OCI-LY3 (cell line): ENCODE data around the gene GORASP2.

ENCODE experiments used
- H2AFZ ChIP-seq: fragments of 200-600, 300-600 bp; shearing (Covaris generic); 2 replicates; pipeline ENCODE4 v1.6.0; 2014; ENCODE audit warnings: antibody characterized with exemption, low read depth, low read length
- H3K27ac ChIP-seq: fragments of 200-600, 300-600 bp; sonication (generic); 2 replicates; pipeline ENCODE4 v1.5.1; 2014; ENCODE audit warnings: mild to moderate bottlenecking, low read length, moderate library complexity, mixed read lengths
- H3K27me3 ChIP-seq: fragments of 200-600, 300-600 bp; sonication (generic); 2 replicates; pipeline ENCODE4 v1.6.1; 2014; ENCODE audit warnings: low read depth, low read length, mixed read lengths
- H3K36me3 ChIP-seq: fragments of 200-600, 300-600 bp; sonication (generic); replicated peaks from 2 replicates; pipeline ENCODE3; 2014; ENCODE audit warnings: low read depth, low read length, mixed read lengths
- H3K4me1 ChIP-seq: fragments of 300-600, 200-600 bp; sonication (generic); 2 replicates; pipeline ENCODE4 v1.6.1; 2014; ENCODE audit warnings: low read length, mixed read lengths
- H3K4me2 ChIP-seq: fragments of 200-600, 300-600 bp; sonication (generic); 2 replicates; pipeline ENCODE4 v1.6.1; 2014; ENCODE audit warnings: low read length, mixed read lengths
- H3K4me3 ChIP-seq: fragments of 300-600, 200-600 bp; sonication (generic); 2 replicates; pipeline ENCODE4 v1.5.1; 2014; ENCODE audit warnings: antibody characterized with exemption, mild to moderate bottlenecking, low read length, moderate library complexity
- H3K79me2 ChIP-seq: fragments of 300-600, 200-600 bp; shearing (Covaris generic); 2 replicates; pipeline ENCODE4 v1.6.1; 2014; ENCODE audit warnings: mild to moderate bottlenecking, low read length, mixed read lengths
- H3K9ac ChIP-seq: fragments of 300-600, 200-600 bp; shearing (Covaris generic); 2 replicates; pipeline ENCODE4 v1.6.0; 2014; ENCODE audit warnings: mild to moderate bottlenecking, low read length, moderate library complexity
- H3K9me3 ChIP-seq: fragments of 200-600, 300-600 bp; shearing (Covaris generic); 2 replicates; pipeline ENCODE4 v1.6.1; 2014; ENCODE audit warnings: low read length, mixed read lengths; ENCODE audit not compliant: insufficient read depth
- H4K20me1 ChIP-seq: fragments of 200-600, 300-600 bp; sonication (generic); 2 replicates; pipeline ENCODE4 v1.6.1; 2016; ENCODE audit warnings: low read length, mixed read lengths; ENCODE audit not compliant: insufficient read depth
- EZH2phosphoT487 ChIP-seq: fragments of 200-600 bp; shearing (Covaris generic); IDR thresholded peaks from 2 replicates; pipeline ENCODE4 v1.6.1; 2018; ENCODE audit warnings: antibody characterized with exemption, mixed run types, low read depth
- TF ChIP-seq, protein P1 (sequence below): fragments of 200-600, 300-600 bp; sonication (generic); IDR thresholded peaks from 2 replicates; pipeline ENCODE4 v1.5.1; 2014; ENCODE audit warnings: antibody characterized with exemption, low read length, low read depth

Gene GORASP2

DNA sequence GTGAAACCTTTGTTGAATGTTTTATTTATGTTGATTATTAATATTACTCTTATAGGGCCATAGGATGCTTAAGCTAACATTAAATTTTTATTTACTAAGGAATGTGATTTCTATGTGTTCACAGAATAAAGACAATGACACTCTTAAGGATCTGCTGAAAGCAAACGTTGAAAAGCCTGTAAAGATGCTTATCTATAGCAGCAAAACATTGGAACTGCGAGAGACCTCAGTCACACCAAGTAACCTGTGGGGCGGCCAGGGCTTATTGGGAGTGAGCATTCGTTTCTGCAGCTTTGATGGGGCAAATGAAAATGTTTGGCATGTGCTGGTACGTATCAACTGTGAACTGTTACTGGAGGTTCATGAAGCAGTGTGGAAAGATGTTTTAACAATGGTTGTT lies 20.4 kb downstream of the GORASP2 start:
- Histone ChIP-seq H3K4me1 (peaks cover 24% of the 10 kb centered on the region), H3K27ac (no peak overlapping the region), H2AFZ (no peak overlapping the region), H3K4me3 (no peak overlapping the region), H3K4me2 (no peak overlapping the region), H3K27me3 (no peaks in the 10 kb centered on the region), H3K36me3 (peaks cover 49% of the 10 kb centered on the region), H3K9me3 (no peaks in the 10 kb centered on the region), H3K79me2 (peaks cover 47% of the 10 kb centered on the region), H4K20me1 (peaks cover 52% of the 10 kb centered on the region), H3K9ac (no peak overlapping the region)
- TF ChIP-seq, protein P1, sequence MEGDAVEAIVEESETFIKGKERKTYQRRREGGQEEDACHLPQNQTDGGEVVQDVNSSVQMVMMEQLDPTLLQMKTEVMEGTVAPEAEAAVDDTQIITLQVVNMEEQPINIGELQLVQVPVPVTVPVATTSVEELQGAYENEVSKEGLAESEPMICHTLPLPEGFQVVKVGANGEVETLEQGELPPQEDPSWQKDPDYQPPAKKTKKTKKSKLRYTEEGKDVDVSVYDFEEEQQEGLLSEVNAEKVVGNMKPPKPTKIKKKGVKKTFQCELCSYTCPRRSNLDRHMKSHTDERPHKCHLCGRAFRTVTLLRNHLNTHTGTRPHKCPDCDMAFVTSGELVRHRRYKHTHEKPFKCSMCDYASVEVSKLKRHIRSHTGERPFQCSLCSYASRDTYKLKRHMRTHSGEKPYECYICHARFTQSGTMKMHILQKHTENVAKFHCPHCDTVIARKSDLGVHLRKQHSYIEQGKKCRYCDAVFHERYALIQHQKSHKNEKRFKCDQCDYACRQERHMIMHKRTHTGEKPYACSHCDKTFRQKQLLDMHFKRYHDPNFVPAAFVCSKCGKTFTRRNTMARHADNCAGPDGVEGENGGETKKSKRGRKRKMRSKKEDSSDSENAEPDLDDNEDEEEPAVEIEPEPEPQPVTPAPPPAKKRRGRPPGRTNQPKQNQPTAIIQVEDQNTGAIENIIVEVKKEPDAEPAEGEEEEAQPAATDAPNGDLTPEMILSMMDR: no peak
- TF ChIP-seq EZH2phosphoT487: no peak

DNA sequence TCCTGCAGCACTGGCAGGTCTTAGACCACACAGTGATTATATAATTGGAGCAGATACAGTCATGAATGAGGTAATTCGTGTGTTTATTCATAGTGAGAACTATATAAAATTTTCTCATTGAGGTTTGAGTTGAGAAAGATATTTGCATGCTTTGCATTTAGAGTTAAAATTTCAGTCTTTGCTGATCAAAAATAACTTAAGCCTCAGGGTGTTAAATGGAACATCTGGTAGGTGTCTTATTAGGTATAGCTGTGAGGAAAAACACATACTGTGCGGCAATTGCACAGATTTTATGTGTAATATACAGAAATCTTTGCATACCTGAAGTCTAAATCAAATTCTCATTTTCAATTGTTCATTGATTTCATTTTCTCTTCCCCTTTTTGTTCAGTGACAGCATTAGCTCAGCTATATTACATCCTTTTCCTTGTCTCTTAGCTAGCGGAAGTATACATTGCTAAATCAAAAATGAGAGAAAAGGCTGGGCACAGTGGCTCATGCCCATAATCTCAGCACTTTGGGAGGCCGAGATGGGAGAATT lies 21.2 kb downstream of the GORASP2 start:
- no peaks in the 10 kb centered on the region for H3K27me3 ChIP-seq
- H3K4me2 ChIP-seq: peak overlapping the region; percentile 60
- H4K20me1 ChIP-seq: peaks cover 43% of the 10 kb centered on the region
- H3K9ac ChIP-seq: no peak overlapping the region
- no peaks in the 10 kb centered on the region for H3K9me3 ChIP-seq
- H3K36me3 ChIP-seq: peaks cover 57% of the 10 kb centered on the region
- H3K79me2 ChIP-seq: peaks cover 38% of the 10 kb centered on the region
- H3K27ac ChIP-seq: peak overlapping the region; percentile 70
- H2AFZ ChIP-seq: no peak overlapping the region
- TF ChIP-seq, protein P1: no peak
- TF ChIP-seq EZH2phosphoT487: no peak
- peak overlapping the region; percentile 5; the same call in 1 of the 2 replicates for H3K4me3 ChIP-seq
- H3K4me1 ChIP-seq: peaks cover 24% of the 10 kb centered on the region

GRCh38 chr2:170953941-170954340 lies 24.9 kb downstream of the GORASP2 start:
- Histone ChIP-seq H3K27me3 (no peaks in the 10 kb centered on the region), H3K4me1 (peaks cover 23% of the 10 kb centered on the region), H3K4me2 (no peak overlapping the region), H3K36me3 (peaks cover 73% of the 10 kb centered on the region), H2AFZ (no peak overlapping the region), H4K20me1 (peaks cover 14% of the 10 kb centered on the region), H3K9me3 (no peaks in the 10 kb centered on the region), H3K79me2 (peaks cover 4% of the 10 kb centered on the region; the same call in 1 of the 2 replicates), H3K27ac (no peak overlapping the region), H3K9ac (no peak overlapping the region), H3K4me3 (no peak overlapping the region)
- TF ChIP-seq, protein P1: no peak
- TF ChIP-seq EZH2phosphoT487: no peak

DNA sequence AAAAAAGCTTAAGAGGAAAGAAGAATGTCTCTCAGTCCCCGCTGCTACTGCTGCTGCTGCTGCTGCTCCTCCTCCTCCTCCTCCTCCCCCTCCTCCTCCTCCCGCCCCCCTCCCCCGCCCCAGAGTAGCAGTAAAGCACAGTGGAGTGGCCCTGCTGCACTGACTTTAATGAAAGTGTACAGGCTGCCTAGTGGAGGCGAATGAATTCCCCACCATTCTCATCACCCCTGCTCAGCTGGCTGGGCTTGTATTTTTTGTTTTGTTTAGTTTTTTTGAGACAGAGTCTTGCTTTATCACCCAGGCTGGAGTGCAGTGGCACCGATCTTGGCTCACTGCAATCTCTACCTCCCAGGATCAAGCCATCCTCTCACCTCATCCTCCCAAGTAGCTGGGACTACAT lies 34.3 kb downstream of the GORASP2 start:
- peaks cover 48% of the 10 kb centered on the region for H3K36me3 ChIP-seq
- H3K9ac ChIP-seq: no peak overlapping the region
- H3K27me3 ChIP-seq: no peaks in the 10 kb centered on the region
- H4K20me1 ChIP-seq: no peaks in the 10 kb centered on the region
- H3K79me2 ChIP-seq: no peaks in the 10 kb centered on the region
- H3K27ac ChIP-seq: no peak overlapping the region
- H3K4me1 ChIP-seq: no peaks in the 10 kb centered on the region
- H2AFZ ChIP-seq: no peak overlapping the region
- no peak overlapping the region for H3K4me2 ChIP-seq
- H3K4me3 ChIP-seq: no peak overlapping the region
- no peaks in the 10 kb centered on the region for H3K9me3 ChIP-seq
- TF ChIP-seq, protein P1: no peak
- TF ChIP-seq EZH2phosphoT487: no peak
